Activated CD8-positive, alpha-beta memory T cell treated with anti-CD3 and anti-CD28 coated beads for 48 hours (primary cell): ENCODE results near the gene ZBTB7C.

Source experiments
- DNase-seq, 3 experiments: peaks; one replicate each; pipeline ENCODE4 v3.0.0-alpha.2; 2020; ENCODE audit warnings: low read depth in 2 of 3, low spot score in 2 of 3

ZBTB7C gene

DNA sequence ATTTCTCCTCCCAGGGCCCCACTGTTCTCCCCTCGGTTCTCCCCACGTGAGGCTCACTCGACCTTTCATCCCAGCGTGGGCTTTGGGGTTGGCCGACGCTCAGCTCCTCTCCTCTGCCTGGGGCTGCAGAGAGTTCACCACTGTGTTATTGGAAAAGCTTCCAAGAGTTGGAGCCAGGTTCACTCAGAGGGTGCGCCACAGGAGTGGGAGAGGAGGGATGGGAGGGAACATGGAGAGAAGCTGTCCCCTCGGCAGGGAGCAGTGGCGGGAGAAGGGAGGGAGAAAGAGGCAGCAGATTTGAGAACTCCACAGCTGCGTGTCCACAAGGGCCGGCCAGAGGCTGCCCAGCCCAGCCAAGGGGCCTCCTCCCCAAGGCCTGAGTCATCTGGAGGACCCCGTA lies 281.6 kb downstream of the ZBTB7C start:
- DNase-seq, result no peak

DNA sequence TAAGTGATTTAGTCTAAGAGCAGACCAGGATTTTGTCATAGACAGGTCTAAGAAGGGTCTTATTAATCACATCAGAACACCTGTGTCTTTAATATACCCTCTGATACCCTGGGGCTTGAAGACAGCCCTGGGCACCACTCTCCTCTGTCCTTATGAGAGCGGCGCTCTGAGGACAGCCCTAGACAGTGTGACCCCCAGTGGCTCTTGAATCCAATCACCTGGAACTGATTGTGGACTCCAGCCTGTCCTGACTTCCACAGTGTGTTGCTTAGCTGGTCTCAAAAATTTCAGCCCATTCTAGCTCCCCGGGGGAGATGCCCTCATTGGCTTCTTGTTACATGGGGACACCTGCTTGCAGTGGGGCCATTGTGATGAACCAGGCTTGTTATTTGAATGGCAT lies 282.9 kb downstream of the ZBTB7C start:
- DNase-seq, result no peak

DNA sequence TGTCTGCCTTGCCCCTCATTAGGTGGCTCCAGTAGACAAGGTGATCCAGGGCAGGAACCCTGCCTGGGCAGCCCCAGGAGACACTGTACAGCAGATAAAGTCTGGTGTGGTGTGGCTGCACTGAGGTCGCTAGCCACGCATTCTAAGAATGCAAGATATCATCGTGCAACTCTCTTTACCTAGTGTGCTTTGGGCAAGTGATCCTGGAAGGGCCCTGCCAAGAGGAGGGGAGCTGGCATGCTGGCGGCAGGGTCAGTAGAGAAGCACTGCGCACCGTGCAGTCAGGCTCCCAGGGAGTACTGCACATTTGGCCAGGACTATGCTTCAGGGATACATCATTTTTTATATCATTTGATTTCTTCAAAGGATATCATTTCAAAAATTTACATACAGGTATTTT lies 283.5 kb downstream of the ZBTB7C start:
- DNase-seq, result no peak

DNA sequence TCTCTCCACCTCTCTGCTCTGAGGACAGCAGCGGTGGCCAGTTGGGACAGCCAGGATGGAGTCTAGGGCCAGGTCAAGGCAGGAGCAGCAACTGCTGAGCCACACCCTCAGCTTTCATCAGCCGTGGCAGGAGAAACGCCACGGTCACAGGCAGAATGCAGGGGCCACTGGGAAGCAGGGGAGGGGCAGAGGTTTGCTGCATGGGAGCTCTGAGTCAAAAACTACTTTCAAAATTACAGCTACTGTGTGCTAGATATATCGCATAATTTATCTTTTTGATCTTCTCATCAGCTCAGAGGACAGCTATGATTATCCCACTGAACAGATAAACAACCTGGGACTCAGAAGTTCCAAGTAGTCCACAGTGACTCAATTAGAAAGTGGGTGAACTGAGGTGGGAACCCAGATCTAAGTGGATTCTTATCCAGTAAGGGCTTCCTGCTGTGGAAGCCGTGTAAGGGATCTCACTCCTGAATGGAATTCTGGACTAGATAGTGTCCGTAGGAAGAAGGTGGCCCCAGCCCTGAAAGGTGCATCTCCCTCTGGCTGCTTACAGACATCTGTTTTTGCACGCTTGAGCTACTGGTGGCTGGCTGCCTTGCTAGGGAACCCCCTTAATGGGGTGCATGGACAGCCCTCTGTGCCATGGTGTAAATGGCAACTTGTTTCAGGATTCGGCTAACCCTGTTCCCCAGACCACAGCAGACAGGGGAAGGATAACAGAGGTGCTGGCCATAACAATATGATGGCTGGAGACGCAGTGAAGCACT lies 284.1 kb downstream of the ZBTB7C start:
- peak in 1 of 3 experiments; percentile 15 for DNase-seq

DNA sequence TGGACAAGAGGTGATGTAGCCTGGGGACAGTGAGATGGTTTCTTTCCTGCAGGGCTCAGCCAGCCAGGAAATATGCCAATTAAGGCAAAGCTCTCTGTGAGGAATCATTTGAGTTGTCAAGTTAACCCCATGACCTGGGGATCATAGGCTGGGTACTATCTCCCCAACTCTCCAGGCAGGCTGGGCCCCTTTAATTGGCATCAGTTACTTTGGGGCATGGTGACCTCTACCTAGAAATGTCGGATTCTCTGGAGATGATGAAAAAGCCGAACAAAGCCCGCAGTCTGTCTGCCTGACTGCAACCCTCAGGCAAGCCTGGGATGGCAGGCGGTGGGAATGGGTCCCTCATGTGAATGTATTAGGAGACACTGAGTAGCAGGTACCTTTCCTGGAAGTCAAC lies 285.2 kb downstream of the ZBTB7C start:
- no peak for DNase-seq

DNA sequence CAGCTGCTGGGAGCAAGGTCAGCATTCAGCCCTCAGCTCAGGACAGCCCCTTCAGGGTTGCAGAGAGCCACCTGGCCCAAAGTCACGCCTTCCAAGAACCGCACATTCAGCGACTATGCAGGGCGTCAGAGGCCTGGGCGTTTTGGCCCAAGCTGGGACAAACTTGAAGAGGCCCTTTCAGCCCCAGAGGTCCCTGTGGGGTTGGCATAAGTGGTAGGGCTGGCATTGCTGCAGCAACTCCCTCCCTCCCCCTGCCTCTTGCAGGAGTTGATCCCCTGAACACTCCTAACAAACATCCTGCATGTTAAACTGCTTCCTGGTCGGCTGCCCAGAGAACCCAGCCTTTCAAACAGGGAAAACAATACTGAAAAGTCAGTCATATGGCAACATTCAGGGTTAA lies 285.9 kb downstream of the ZBTB7C start:
- no peak for DNase-seq

DNA sequence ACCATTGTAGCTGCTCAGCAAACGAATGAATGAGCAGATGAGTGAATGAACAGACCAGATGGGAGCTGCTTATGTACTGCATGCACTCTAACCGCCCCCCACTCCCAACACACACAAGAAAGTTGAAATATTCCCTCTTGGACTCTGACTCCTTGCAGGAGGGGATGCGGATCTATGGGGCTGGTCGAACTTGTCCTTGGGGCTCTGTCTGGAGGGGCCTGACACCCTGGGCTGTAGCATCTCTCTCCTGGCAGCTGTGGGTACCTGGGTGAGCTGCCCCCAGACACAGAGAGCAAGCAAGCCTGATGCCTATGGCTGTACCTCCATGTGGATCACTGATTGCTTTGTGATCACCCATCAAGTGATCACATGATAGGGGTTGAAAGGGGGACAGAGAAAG lies 286.4 kb downstream of the ZBTB7C start:
- no peak for DNase-seq

DNA sequence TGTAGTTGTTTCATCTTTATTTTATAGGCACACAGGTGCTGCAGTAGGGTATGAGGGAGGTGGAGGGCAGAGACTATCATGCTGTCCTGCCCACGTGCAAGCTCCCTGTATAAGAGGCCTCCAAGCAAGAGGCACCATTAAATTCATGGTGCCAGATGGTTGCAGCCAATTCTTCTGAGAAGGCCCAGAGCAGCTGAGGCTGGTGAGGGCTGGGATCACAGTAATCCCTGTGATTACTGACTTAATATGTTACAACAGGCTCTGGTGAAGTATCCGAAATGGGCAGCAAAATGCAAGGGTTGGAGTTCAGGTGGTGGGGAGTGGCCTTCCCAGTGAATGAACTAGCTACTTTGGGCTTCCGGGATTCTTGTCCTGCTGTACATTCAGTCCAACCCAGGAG lies 286.8 kb downstream of the ZBTB7C start:
- no peak for DNase-seq

DNA sequence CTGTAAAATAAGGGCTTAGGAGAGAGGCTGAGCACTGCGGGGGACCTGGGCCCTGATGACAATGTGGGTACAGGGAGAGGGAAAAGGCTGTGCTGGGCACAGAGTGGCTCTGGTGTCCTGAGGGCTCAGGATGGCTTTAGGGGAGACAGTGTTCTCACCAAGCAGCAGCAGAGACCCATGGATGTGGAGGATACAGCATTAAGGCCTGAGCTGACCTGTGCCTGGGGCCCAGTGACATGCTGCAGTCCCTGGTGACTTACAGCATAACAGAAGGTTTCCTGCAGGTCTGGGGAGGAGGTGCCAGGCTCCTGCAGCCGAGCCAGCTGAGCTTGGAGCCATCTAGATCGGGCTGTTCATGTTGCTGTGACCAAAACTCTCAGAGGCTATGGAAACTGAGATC lies 287.4 kb downstream of the ZBTB7C start:
- no peak for DNase-seq

DNA sequence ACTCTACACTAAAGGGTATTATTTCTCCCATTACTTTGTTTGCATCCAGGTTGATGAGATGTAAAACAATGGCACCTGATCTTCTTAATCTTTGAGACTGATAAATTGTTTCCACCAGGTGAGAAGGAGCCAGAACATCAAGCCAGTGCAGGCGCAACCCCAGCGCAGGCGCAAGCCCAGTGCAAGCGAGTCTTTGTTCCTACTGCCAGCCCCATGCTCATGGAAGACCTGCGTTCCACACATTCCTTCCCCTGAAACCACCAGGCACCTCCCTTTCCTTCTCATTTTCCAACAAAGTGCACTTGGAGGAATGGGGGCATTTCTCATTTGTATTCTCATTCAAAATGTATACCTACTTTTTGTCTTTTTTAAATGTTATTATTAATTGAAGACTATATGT lies 290.0 kb downstream of the ZBTB7C start:
- DNase-seq, result no peak

DNA sequence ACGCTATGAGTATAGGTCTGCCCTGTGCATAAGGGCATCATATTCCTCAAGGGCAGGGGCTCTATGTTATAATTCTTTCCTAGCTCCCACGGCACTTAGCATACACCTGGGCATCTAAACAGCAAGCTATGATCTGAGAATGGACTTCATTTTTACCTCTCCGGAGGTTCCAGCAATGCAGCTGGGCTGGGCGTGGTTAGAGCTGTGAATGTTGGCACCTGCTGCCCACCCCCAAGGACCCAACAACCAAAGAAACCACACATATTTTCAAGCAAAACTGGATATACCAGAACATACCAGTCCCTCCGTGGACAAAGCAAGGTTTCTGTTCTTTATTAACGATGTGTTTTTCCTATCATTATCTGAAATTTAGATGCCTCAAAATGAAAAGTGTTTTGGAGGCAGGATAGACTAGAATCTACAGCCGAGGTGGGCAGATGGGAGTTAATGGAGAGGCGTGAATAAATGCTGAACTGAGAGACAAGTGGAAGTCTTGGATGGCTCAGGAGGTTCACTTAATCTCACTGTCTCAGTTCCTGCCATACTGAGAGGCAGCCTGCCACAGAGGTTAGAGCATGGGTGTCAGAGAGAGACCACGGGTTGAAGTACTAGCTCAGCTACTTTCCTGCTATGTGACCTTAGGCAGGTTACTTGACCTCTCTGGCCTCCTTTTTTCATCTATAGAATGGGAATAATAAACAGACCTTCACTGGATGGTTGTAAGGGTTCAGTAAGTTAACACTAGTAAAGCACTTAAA lies 292.1 kb downstream of the ZBTB7C start:
- no peak for DNase-seq

DNA sequence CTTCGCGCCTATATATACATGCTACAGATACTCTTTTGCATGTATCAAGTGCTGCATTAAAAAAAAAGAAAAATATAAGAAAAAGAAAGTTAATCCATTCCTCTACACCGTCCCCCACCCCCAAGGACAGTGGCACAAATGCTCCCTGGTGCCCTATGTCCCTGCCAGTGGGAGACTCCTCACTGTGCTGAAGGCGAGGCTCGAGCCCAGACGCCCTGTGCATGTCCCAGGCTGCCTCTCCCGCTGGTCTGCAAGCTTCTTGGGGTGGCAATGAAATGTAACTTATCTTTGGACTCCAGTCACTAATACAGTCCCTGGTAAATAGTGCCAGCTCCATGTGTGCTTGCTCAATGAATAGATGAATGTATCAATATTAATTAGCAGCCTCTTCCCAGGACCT lies 293.2 kb downstream of the ZBTB7C start:
- no peak for DNase-seq

DNA sequence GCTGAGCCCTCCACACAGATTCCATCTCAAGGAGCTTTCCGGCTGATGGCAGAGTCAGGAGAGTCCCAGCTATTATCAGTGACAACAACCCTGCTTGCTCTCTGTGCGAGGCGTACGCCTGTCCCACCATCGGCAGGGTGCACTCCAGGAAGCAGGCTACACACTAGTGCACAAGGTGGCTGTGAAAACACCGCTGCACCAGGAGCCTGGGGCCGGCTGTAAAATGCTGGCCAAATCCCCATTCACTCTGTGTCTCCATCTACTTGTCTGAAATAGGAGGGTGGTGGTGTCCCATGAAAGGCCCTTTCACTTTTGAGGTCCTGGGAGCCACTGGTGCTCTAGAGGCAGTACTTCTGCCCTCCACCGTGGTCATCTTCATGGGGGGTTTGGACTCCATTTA lies 295.5 kb downstream of the ZBTB7C start:
- no peak for DNase-seq

DNA sequence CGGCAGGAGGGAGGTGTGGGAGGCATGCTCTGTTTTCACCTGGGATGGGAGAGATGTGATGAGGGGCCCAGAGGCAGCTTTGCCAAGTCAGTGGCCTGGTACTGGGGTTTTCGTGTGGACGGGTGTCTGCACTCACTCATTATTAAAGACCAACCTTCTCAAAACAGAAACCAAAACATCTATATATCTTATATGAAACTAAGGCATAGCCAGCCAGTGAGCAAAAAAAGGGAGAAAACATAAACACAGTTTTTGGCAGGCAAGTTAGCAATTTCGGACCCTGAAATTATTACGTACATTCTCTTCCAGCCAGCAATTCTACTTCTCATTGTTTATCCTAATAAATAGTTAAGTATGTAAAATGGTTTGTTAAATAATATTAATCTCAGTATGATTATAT lies 297.6 kb downstream of the ZBTB7C start:
- DNase-seq, result no peak

DNA sequence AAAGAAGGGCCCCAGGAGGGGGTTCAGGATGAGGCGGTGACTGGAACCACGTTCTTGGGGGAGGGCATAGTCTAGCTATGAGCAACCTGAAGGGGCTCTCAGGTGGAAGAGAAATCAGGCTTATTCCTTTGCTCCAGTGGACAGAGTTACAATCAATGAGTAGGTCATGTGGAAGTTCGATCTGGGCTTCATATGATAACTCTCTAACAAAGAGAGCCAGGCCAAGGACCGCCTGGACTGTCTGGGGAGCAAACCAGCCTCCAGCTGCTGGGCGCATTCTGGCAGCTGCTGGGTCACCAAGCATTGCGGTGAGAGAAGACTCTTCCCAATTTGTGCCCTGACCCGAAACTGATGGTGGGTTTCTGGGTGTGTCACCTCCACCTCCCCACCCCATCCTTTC lies 298.4 kb downstream of the ZBTB7C start:
- no peak for DNase-seq

DNA sequence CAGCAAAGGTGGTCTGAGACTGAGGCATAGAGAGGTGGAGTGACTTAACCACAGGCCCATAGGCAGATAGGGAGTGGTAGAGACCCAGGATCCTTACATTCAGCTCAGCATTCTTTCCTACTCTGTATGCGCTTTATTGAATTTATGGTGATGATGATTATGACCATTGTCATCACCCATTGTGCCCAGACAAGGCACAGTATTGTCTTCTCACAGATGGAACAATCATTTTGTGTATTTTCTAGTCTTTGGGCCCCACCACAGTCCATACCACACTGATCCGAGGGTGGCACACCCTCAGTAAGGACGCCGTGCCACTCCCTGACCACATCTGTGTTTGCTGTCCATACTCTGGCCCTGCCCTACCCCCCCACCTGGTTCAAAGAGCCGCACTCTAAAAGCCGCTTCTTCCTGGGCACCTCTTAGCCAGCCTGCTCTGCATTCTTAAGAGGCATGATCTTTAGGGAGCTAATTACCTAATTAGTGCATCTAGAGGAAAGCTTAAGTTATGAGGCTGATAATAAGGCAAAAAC lies 299.2 kb downstream of the ZBTB7C start:
- no peak for DNase-seq

DNA sequence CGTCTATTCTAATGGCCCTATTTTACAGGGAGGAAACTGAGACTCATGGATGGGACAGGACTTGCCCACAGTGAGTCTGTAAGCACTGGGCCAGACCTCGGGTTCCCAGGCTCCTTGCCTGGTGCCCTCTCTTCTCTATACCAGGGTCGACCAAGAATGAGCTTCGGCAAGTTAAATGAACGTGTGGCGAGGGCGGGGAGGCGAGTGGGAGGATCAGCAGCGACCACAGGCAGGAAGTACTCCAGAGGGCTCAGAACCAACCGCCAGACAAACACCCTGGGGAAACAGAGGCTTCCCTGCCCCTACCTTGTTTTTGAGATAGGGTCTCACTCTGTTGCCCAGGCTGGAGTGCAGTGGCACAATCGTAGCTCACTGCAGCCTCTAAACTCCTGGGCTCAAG lies 301.0 kb downstream of the ZBTB7C start:
- no peak for DNase-seq

DNA sequence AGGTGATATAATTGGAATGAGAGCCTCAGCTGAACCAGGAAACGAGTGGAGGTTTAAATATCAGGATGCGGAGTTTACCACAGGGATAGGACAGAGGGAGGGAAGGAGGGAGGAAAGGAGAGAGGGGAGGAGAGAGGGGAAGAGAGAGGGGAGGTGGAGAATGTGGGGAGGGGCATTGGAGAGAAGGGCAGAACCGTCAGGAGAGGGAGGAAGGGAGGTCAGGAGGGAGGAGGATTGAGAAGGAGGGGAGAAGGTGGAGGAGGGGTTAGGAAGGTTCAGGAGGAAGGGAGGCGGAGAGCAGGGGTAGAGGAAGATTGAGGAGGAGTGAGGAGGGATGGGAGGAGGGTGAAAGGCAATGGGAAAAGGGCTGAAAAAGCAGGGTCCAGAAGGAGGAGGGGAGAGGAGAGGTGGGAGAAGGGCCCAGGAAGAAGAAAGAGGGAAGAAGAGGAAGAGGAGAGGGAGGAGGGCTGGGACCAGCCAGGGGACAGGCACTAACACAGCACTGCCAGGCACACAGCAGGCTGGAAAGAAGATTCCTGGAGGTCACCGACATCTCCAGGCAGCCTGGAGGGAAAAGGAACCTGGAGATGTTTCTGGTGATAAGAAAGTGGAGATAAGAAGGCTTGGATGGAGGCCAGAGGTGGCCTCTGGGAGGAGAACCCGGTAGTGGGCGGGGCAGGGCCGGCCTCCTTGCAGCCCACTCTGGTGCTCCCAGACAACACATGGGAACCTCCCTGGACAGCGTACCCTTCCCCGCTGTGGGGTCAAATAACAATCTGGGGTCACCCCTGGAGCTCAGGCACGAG lies 302.0 kb downstream of the ZBTB7C start:
- no peak for DNase-seq

DNA sequence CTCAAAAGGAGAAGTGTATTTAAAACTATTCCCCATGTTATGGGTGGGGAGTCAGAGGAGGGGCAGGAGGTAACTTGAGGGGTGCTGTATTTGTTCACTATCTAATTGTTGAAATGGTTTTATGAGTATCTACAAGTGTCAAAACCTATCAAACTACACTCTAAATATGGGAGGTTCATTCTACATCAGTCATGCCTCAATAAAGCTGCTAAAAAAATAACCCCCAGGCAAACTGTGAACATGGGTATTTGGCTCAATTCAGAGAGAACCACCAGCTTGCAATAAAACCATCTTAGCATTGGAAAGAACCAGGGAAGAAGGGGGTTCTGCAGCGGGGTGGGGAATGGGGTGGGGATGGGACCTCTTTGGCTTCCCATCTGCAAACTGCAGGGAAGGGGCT lies 302.7 kb downstream of the ZBTB7C start:
- DNase-seq, result no peak

DNA sequence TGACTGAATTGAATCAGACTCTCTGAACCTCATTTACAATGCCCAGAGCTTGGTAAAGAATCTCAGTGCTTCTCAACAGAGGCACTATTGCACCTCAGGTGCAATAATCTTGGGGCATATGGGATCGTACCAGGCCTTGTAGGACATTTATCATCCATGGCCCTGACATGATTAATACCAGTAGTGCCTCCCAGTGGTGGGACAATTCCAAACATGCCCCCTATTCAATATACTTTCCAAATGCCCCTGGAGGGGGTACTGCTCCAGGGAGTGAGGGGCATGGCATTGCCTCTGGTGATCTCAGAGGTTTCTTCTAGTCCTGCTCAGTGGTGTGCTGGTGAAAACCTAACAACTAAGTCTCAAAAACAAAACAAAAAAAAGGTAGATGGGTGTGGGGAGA lies 303.9 kb downstream of the ZBTB7C start:
- no peak for DNase-seq

DNA sequence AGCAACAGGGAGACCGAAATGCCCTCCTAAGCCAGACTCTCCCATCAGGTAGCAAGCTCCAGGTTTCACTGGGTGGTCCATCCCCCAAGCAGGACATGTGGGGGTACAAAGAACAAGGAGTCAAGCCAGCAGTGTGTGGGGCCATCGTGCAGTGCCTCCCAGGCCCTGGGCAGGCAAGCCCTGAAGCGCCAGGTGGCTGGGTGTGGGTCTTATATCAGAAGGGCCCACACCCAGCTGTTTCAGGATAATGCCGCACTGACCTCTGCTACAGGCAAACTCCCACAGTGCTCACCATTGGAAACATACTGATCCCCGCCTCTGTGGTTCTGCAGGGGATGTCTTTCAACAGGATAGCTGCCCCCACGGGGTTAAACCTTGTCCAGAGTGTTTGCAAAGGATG lies 304.5 kb downstream of the ZBTB7C start:
- no peak for DNase-seq

DNA sequence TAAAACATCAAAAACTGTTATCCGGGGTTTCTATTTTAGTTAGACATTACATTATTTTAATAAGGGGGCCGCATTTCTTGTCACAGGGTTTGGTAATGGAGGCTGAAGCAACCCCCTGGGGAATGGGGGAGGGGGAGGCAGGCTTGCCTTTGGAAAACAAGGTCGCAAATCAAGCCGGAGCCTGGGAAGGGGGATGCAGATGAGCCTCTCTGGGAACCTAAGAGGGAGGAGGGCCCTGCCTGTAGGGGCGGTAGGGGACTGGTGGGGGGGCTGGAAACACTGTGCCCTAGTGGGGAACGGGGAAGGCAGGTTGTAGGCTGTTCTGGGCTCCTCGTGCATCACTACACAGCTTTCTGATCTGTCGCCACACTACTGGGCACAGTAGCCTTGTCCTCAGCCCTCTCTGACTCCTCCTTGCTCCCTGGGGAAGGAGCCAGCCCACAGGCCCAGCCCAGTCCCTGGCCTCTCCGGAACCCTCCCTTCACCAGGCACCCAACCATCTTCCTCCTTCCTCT lies 308.5 kb downstream of the ZBTB7C start:
- no peak for DNase-seq
